Dendritic cell treated with granulocyte-macrophage colony-stimulating factor and Interleukin-4, amounts not matched to agents 40 ng/mL and 50 ng/mL, for 4 days (primary cell): ENCODE data around the gene SYNE1.
"Not testable (repeated sequence)": the region's sequence is repeated elsewhere in the genome, so short reads cannot be mapped to it uniquely, and the experiment has no call there.

ENCODE experiments used
- H3K27ac Mint-ChIP-seq: one replicate; pipeline ENCODE4 v1.8.0; 2022; ENCODE audit warnings: mild to moderate bottlenecking, mixed read lengths
- H3K27me3 Mint-ChIP-seq: one replicate; pipeline ENCODE4 v1.8.0; 2022; ENCODE audit warnings: mild to moderate bottlenecking, mixed read lengths
- H3K36me3 Mint-ChIP-seq: one replicate; pipeline ENCODE4 v1.8.0; 2022; ENCODE audit warnings: low read depth, mixed read lengths
- H3K4me1 Mint-ChIP-seq: one replicate; pipeline ENCODE4 v1.8.0; 2022; ENCODE audit warnings: low read depth, mixed read lengths
- H3K4me3 Mint-ChIP-seq: one replicate; pipeline ENCODE4 v1.8.0; 2022; ENCODE audit warnings: mild to moderate bottlenecking, moderate library complexity, mixed read lengths
- H3K9me3 Mint-ChIP-seq: one replicate; pipeline ENCODE4 v1.8.0; 2022; ENCODE audit warnings: mixed read lengths
- intact Hi-C: fragments of 100-400 bp; cut with micrococcal nuclease; formaldehyde crosslinking; loops from one replicate; pipeline ENCODE4 v1.15.0; 2022

SYNE1 gene

DNA sequence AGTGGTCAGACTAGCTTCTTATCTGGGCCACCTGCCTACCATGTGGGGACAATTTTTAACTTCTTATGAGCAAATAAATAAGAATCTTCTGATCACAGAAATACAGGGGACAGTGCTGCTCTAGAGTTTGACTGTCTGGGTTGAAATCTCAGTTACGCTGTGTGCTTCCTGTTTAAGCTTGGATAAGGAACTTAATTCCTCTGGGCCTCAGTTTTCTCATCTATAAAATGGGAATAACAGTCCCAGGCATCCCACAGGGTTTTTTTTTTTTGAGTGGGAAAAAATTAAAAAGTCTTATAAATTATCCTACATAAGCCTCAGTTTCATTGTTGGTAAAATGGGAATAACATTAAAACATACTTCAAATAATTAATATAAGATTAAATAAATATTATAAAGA is 488.8 kb downstream of the SYNE1 start:
- H3K9me3 Mint-ChIP-seq: no peaks in the 10 kb centered on the region
- H3K4me3 Mint-ChIP-seq: no peak overlapping the region
- no peak overlapping the region for H3K27ac Mint-ChIP-seq
- intact Hi-C loops: no loop called here
- peaks cover 66% of the 10 kb centered on the region for H3K36me3 Mint-ChIP-seq
- no peaks in the 10 kb centered on the region for H3K27me3 Mint-ChIP-seq
- H3K4me1 Mint-ChIP-seq: peaks cover 8% of the 10 kb centered on the region

DNA sequence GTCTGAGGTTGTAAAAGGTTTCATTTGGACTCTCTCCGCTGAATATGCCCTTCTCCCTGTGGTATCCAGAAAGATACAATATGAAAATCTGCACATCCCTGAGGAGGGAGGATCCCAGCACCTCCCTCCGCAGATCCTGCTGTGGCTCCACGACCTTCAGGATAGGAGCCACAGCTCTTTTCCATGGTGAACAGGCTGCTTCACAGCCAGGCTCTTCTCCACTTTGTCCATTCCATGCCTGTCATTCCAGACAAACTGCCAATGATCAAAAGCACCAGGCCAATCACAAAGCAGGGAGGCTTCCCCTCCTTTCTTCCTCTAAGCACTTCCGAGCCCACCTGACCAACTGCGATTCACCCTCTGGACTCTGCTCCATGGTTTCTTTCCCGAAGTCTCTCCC is 489.9 kb downstream of the SYNE1 start:
- H3K27me3 Mint-ChIP-seq: no peaks in the 10 kb centered on the region
- H3K4me3 Mint-ChIP-seq: no peak overlapping the region
- H3K4me1 Mint-ChIP-seq: peaks cover 6% of the 10 kb centered on the region
- H3K27ac Mint-ChIP-seq: no peak overlapping the region
- no peaks in the 10 kb centered on the region for H3K9me3 Mint-ChIP-seq
- peaks cover 60% of the 10 kb centered on the region for H3K36me3 Mint-ChIP-seq
- intact Hi-C loops: no loop called here

DNA sequence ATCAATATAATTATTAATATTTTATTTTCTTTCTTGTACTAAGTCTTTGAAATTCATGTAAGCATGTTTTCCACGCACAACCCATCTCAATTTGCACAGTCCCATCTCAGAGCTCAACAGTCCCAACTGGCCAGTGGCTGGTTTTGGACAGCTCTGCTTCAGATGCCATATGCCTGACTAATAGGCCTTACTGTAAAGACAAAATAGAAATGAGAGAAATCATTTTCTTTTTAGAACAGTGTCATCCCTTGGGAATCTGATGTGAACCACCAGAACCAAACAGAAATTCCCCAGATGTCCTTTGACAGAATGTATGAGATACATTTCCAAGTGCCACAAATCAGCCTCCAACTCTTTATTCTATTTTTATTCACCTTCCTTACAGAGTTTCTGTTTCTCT is 490.8 kb downstream of the SYNE1 start:
- H3K9me3 Mint-ChIP-seq: no peaks in the 10 kb centered on the region
- H3K27me3 Mint-ChIP-seq: no peaks in the 10 kb centered on the region
- H3K4me3 Mint-ChIP-seq: no peak overlapping the region
- H3K27ac Mint-ChIP-seq: no peak overlapping the region
- H3K4me1 Mint-ChIP-seq: no peaks in the 10 kb centered on the region
- peaks cover 55% of the 10 kb centered on the region for H3K36me3 Mint-ChIP-seq
- intact Hi-C loops: no loop called here

DNA sequence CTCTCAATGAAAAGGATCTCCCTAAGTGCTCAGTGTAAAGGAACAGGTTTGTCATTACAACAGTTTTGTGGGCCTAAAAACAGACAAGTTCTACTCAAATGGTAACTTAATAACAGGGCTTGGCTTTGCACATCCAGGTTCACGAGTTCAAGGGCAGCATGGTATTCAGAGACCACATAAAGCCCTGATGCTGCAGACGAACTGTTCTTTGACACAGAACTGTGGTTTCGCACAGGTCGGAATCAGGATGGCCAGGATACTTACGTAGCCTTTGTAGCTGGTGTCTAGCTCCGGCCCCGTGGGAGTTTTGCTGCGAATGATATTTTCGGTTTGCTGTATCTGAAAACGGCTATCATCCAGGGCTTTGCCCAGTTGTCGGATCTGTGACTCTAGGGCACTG is 493.8 kb downstream of the SYNE1 start:
- Mint-ChIP-seq H3K27me3 (no peaks in the 10 kb centered on the region), H3K27ac (no peak overlapping the region), H3K4me1 (no peaks in the 10 kb centered on the region), H3K9me3 (no peaks in the 10 kb centered on the region), H3K36me3 (peaks cover 60% of the 10 kb centered on the region), H3K4me3 (no peak overlapping the region)
- intact Hi-C loops: no loop called here

DNA sequence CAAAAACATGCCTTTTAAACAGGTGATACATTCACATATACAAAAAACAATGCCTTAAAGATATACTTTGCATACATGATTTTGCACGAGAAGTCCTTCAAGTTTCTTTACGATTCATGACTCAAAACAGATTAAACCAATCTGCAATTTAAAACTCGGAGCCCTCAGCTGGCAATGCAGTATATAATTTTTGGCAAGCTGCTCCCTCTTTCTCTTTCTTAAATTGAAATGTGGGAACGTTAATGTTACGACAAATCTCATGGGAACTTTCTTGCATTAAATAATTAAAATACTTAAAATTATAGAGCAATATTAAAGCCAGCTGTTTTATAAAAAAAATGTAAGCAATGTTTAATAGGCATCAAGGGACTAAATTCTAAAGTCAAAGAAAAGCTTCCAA is 495.1 kb downstream of the SYNE1 start:
- no peaks in the 10 kb centered on the region for H3K27me3 Mint-ChIP-seq
- no peak overlapping the region for H3K4me3 Mint-ChIP-seq
- H3K27ac Mint-ChIP-seq: no peak overlapping the region
- no peaks in the 10 kb centered on the region for H3K4me1 Mint-ChIP-seq
- intact Hi-C loops: no loop called here
- peaks cover 57% of the 10 kb centered on the region for H3K36me3 Mint-ChIP-seq
- no peaks in the 10 kb centered on the region for H3K9me3 Mint-ChIP-seq

DNA sequence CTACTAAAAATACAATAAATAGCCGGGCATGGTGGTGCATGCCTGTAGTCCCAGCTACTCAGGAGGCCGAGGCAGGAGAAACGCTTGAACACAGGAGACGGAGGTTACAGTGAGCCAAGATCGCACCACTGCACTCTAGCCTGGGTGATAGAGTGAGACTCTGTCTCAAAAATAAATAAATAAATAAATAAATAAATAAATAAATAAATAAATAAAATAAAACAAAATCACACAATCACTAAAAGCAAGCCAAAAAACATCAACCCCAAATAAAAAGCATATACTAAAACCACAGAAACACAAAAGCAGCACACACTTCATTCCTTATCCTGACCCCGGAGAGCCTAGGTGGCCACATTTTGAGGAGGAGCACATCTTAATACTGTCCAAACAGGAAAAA is 498.8 kb downstream of the SYNE1 start:
- H3K27me3 Mint-ChIP-seq, H3K27ac Mint-ChIP-seq, H3K4me3 Mint-ChIP-seq, H3K4me1 Mint-ChIP-seq, H3K9me3 Mint-ChIP-seq, intact Hi-C loops: not testable (repeated sequence)
- H3K36me3 Mint-ChIP-seq: peaks cover 78% of the 10 kb centered on the region

DNA sequence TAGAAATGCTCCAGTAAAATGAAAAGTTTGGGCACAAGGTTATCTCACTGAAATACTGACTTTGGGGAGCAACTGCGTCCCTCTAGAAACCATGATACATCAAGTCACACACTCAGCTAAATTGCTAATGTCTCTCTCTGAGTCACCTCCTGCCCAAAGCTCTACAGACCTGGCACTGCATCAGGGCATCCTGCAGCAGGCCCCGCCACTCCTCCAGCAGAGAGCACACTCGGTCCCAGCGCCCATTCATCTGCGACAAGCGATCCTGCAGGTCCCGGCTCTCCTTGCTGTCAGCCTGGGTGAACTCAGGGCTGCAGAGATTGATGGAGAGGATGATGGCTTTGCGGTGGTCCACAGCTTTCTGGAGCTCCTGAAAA is 500.7 kb downstream of the SYNE1 start:
- intact Hi-C loops: no loop called here
- no peak overlapping the region for H3K4me3 Mint-ChIP-seq
- H3K9me3 Mint-ChIP-seq: no peaks in the 10 kb centered on the region
- no peaks in the 10 kb centered on the region for H3K27me3 Mint-ChIP-seq
- H3K4me1 Mint-ChIP-seq: no peaks in the 10 kb centered on the region
- H3K27ac Mint-ChIP-seq: no peak overlapping the region
- peaks cover 95% of the 10 kb centered on the region for H3K36me3 Mint-ChIP-seq

DNA sequence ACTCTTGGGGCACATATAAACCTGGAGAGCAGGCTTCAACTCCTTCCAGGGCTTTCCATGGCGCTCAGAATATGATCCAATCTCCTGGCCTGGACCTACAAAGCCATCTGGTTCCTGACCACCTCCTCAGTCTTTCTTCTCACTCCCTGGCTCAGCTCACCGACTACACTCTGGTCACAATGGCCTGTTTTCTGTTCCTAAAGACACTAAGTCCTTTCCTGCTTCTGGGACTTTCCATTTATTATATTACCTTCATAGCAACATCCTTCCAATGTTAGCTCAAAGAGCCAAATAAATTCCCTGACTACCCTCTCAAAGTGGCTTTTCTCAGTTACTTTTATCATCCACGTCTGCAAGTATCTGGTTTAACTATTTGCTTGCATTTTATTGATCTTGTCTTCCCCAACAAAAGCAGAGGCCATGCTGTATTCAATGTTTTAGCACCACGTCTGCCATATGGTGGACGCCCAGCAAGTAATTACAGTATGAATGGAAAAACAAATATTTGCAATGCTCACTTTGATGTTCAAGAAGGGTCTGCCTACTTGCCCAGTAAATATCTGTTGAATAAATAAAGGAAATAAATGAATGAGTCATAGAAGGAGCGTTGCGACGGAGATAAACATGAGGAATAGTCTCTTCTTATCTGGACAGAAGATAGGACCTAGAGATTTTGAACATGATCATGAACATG is 501.3 kb downstream of the SYNE1 start:
- H3K4me1 Mint-ChIP-seq: no peaks in the 10 kb centered on the region
- peaks cover 95% of the 10 kb centered on the region for H3K36me3 Mint-ChIP-seq
- no peaks in the 10 kb centered on the region for H3K27me3 Mint-ChIP-seq
- H3K27ac Mint-ChIP-seq: no peak overlapping the region
- no peaks in the 10 kb centered on the region for H3K9me3 Mint-ChIP-seq
- H3K4me3 Mint-ChIP-seq: no peak overlapping the region
- intact Hi-C loops: no loop called here

DNA sequence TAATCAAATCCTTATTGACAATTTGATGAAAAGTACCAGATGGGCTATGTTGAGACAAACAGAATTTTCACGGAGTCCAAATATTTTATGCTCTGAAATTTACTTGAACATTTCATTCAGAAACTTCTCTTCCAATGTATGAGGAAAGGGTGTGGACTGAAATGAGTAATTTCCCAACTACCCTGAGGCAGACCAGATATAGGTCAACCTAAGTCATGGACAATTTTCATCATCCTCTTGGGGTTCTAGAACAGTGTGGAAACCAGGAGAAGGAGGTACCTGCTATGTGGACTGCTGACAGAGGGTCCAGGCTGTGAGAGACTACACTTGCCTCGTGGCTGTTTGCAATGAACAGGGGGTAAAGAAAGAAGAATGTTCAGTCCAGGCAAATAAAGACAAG is 506.7 kb downstream of the SYNE1 start:
- no peaks in the 10 kb centered on the region for H3K27me3 Mint-ChIP-seq
- peaks cover 6% of the 10 kb centered on the region for H3K4me1 Mint-ChIP-seq
- H3K4me3 Mint-ChIP-seq: no peak overlapping the region
- no peaks in the 10 kb centered on the region for H3K9me3 Mint-ChIP-seq
- peaks cover 69% of the 10 kb centered on the region for H3K36me3 Mint-ChIP-seq
- no peak overlapping the region for H3K27ac Mint-ChIP-seq
- intact Hi-C loops: no loop called here

DNA sequence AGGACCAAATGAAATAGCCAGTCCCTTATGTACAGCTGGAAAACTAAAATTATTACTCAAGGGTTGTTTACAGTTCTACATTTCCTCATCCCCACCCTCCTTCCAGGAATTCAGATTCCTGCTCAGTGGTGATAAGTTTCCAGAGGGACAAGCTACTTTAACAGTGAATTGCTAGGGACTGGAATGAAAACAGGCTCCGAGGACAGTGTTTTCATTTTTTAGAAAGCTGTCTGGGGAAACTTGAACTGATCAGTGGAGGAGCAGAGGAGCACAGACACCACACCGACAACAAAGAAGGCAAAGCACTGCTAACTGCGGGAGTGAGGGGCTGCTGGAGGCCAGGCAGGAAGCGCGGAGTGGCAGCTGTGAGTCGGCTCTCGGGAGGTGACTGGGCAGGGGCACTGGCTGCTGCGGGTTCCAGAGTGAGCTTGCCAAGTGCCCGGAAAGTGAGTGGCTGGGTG is 507.4 kb downstream of the SYNE1 start:
- Mint-ChIP-seq H3K4me3 (no peak overlapping the region), H3K27me3 (no peaks in the 10 kb centered on the region), H3K4me1 (peaks cover 6% of the 10 kb centered on the region), H3K27ac (no peak overlapping the region), H3K36me3 (peaks cover 63% of the 10 kb centered on the region), H3K9me3 (no peaks in the 10 kb centered on the region)
- intact Hi-C loops: loop anchor here (10.0 kb wide), 1 partner anchor 435 kb away; no protein-coding TSS in a partner anchor

DNA sequence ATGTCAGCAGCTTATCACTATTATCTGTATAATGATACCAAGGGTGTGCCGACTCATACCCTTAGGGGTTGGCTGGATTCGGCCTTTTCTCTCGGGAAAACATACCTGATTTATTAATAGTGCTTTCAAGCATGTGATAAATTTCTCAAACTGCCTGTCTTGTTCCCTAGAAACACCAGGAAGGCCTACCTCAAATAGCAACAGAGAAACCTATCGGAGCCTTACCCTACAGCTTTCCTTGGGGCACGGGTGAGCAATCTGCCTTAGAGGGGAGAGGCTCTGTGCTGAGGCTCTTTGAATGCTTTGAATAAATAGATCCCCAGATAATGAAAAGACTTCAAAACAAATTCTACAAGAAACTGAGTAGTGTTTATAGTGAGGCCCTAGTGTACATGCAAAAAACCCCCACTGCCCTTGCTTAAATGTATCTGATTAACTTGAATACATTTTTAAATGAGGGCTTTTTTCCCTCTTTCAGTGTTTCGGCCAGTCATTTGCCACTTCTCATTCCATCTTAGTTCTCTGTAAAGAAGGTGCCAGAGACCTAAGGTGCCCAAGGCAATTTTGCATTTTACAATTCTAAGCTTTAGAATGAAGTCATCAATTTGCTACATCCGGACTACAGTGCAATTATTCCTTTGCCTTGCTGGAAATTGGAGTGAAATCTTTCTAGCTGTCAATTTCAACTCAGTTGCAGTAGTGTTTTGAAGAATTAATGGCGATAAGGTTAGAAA is 509.6 kb downstream of the SYNE1 start:
- Mint-ChIP-seq H3K27ac (no peak overlapping the region), H3K4me3 (no peak overlapping the region), H3K27me3 (no peaks in the 10 kb centered on the region), H3K36me3 (peaks cover 43% of the 10 kb centered on the region), H3K4me1 (peaks cover 6% of the 10 kb centered on the region), H3K9me3 (no peaks in the 10 kb centered on the region)
- intact Hi-C loops: loop anchor here (10.0 kb wide), 1 partner anchor 433 kb away; no protein-coding TSS in a partner anchor

DNA sequence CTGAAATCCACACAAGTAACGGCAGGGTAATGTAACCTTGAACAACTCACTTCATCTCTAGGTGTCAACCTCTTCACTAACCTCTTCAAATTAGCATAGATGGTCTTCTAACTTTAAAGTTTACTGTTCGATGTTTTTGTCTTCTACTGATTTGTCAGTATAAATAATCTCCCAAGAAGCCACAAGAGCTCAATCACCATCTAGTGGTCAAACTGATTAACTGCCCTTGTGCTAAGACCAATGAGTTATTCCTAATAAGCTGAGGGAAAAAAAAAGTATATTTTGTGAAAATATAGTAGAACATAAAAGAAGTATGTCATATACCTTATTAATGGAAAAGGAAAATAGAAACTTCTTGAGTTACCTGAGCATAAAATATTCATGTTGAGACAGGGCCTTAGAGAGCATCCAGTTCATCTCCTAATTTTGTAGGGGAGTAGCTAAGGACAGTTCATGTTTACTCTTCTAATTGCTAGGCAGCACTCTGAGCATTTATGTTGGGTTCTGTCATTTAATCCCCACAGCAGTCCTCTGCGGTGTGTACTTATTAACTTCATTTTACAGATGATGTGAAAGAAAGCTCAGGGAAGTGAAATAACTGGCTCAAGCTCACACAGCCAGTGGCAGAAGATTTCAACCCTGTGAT is 512.6 kb downstream of the SYNE1 start:
- Mint-ChIP-seq H3K4me3 (no peak overlapping the region), H3K4me1 (peaks cover under 1% of the 10 kb centered on the region), H3K9me3 (no peaks in the 10 kb centered on the region), H3K27ac (no peak overlapping the region), H3K36me3 (peaks cover 40% of the 10 kb centered on the region), H3K27me3 (no peaks in the 10 kb centered on the region)
- intact Hi-C loops: loop anchor here (1.0 to 10.0 kb wide), 3 partner anchors 359 to 683 kb away; no protein-coding TSS in a partner anchor

DNA sequence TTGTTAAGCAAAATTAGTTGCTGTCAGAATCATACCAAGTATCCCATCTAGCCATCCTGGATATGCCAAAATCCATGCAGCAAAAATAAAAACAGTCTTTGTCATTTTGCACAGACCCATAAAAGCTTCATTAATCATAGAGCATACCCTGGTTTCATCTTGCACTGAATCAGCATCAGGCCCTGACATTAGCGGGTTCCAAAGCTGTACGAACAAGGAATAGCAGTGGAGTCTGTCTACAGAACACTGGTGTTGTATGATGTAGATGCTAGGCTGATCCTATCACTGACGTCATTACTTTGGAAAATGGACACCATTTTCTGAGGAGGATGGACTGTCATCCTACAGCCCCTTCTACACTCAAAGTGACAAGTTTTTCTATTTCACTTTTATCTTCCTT is 514.1 kb downstream of the SYNE1 start:
- H3K4me1 Mint-ChIP-seq: no peaks in the 10 kb centered on the region
- intact Hi-C loops: loop anchor here (10.0 kb wide), 1 partner anchor 428 kb away; no protein-coding TSS in a partner anchor
- H3K27ac Mint-ChIP-seq: no peak overlapping the region
- peaks cover 28% of the 10 kb centered on the region for H3K36me3 Mint-ChIP-seq
- H3K4me3 Mint-ChIP-seq: no peak overlapping the region
- H3K9me3 Mint-ChIP-seq: no peaks in the 10 kb centered on the region
- H3K27me3 Mint-ChIP-seq: no peaks in the 10 kb centered on the region

DNA sequence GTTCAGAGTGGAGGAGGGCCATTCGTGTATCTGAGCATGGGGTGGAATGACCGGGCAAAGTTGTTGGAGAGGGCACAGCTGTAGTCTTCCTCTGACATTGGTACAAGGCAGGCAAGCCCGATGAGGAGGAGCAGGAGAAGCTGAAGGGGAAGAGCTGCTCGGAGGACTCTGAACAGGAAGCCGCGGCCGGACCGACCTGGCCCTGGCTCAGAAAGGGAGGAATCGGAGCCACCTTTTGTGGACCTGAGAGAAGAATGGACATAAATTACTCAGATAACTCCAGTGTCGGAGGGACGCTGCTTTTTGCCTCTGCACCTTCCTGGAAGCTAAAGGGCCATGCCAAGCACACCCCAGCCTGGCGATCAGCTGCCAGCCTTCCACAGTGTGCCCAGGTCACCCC is 514.7 kb downstream of the SYNE1 start:
- Mint-ChIP-seq H3K27me3 (no peaks in the 10 kb centered on the region), H3K9me3 (no peaks in the 10 kb centered on the region), H3K36me3 (peaks cover 28% of the 10 kb centered on the region), H3K4me1 (no peaks in the 10 kb centered on the region), H3K4me3 (no peak overlapping the region), H3K27ac (no peak overlapping the region)
- intact Hi-C loops: loop anchor here (10.0 kb wide), 1 partner anchor 428 kb away; no protein-coding TSS in a partner anchor
